Heart left ventricle (tissue), 16 donors: ENCODE data around the gene WBP2. TPM values are rescaled to one million over a fixed set of nuclear protein-coding genes. Genes with fewer than 3 reads are reported as not detected.

Experiments
- ATAC-seq, 4 donors: fragments of 200-7000 bp; cut with Tn5 transposase; one replicate each; pipeline ENCODE4 v1.9.1; 2020 to 2022; ENCODE audit warnings: moderate library complexity in 4 of 4, mild to moderate bottlenecking in 3 of 4, moderate number of reproducible peaks in 1 of 4
- DNase-seq, 5 donors: peaks; one replicate each; pipeline ENCODE4 v3.0.0-alpha.2; 2020
- H3K27ac ChIP-seq, 12 donors: fragments of 200-600 bp; sonication (generic) in 4 of 12; one replicate each; pipeline versions ENCODE4 v1.5.0 to v1.8.0; 2016 to 2022; ENCODE audit warnings: mild to moderate bottlenecking in 2 of 12
- H3K27me3 ChIP-seq, 9 donors: fragments of 200-600 bp; sonication (generic) in 2 of 9; one replicate each; pipeline versions ENCODE4 v1.5.1 to v1.8.0; 2016 to 2022; ENCODE audit warnings: mild to moderate bottlenecking in 3 of 9
- H3K36me3 ChIP-seq, 9 donors: fragments of 200-600 bp; sonication (generic) in 2 of 9; one replicate each; pipeline versions ENCODE4 v1.5.0 to v1.8.0; 2018 to 2022; ENCODE audit warnings: mild to moderate bottlenecking in 2 of 9
- H3K4me1 ChIP-seq, 12 donors: fragments of 200-600 bp; sonication (generic) in 4 of 12; one replicate each; pipeline versions ENCODE4 v1.5.0 to v1.8.0; 2016 to 2022; ENCODE audit warnings: mild to moderate bottlenecking in 3 of 12
- H3K4me3 ChIP-seq, 12 donors: fragments of 200-600 bp; sonication (generic) in 4 of 12; one replicate each; pipeline versions ENCODE4 v1.5.0 to v1.8.0; 2017 to 2022; ENCODE audit warnings: mild to moderate bottlenecking in 9 of 12, moderate library complexity in 4 of 12
- H3K9me3 ChIP-seq, 12 donors: fragments of 200-600 bp; sonication (generic) in 4 of 12; one replicate each; pipeline versions ENCODE4 v1.5.0 to v1.8.0; 2016 to 2022; ENCODE audit warnings: mild to moderate bottlenecking in 1 of 12
- POLR2A ChIP-seq, 2 donors: fragments of 450-650 bp; IDR thresholded peaks; one replicate each; pipeline ENCODE4 v1.6.1; 2017; ENCODE audit warnings: antibody characterized with exemption in 2 of 2, mild to moderate bottlenecking in 2 of 2, moderate library complexity in 2 of 2
- WGBS, 4 donors: extraction: QIAGEN DNeasy Blood & Tissue Kit in 2 of 4; methylation state at CpG; one replicate each; pipeline versions ENCODE4 v1.1.5 to v1.1.7; 2013 to 2018; 5-methylcytosine and 5-hydroxymethylcytosine counted together
- intact Hi-C, 10 donors: fragments of 100-400 bp; cut with DNase I; formaldehyde crosslinking; loops; one replicate each; pipeline versions ENCODE4 v1.11.1 to v1.14.2; 2022
- polyA plus RNA-seq, 2 donors: library from polyadenylated mRNA; stranded (reverse); fragments of 200-250 nt; gene quantifications; one replicate each; pipeline ENCODE4 v1.2.3, GENCODE V29; 2013
- total RNA-seq, 9 donors: library from RNA; depleted of rRNA in 2 of 9; stranded (reverse); fragments of >200 nt in 2 of 9; fragmentation: NEBNext Ultra II Directional in 3 of 9; extraction: Animal tissue kit (Norgen Biotek cat#: 25700) in 3 of 9; gene quantifications; one replicate each; pipeline versions ENCODE4 v1.1.0 to v1.2.4, GENCODE V29; 2016 to 2023
- TF ChIP-seq, protein P1 (sequence below), 12 donors: fragments of 200-600 bp; sonication (generic) in 4 of 12; IDR thresholded peaks; one replicate each; pipeline versions ENCODE4 v1.5.0 to v1.8.0; 2018 to 2022; ENCODE audit warnings: antibody characterized with exemption in 12 of 12, mild to moderate bottlenecking in 5 of 12
- donor health status: ischemic (EF 13 %, LVEDD 7.1; RV severe dilation, severe dysfunction).
- donor health status: healthy with polysubstance abuse.
- donor health status: DM: no; HTN: yes; CAD: no.
- donor health status: DM: no; HTN: no; CAD: no.
- donor health status: ischemic (EF 25% LVEDD 6.9; RV normal size, moderate dysfunction).
- donor health status: ischemic (EF 25% LVEDD 5.7; RV mildly dilated, moderate dysfunction).
- donor health status: healthy.
- donor health status: DM: yes; HTN: yes; CAD: no.
- donor health status: ischemic (EF 35%, LVEDD 5.7; RV mildly dilated, moderate dysfunction).
- donor health status: nonischemic (EF 11% LVEDD 7.7; RV severe dilation, severe dysfunction).
- donor health status: DM: yes; HTN: yes; CAD: no.
- donor health status: PGD.
- donor health status: ischemic (EF 29% LVEDD 5.4; RV normal size, mild dysfunction).
- donor health status: nonischemic (EF 23%, LVEDD 6.1; RV moderate dilation, normal function).

Gene WBP2
- total and polyA plus RNA-seq, 11 donors = 128 to 311 (median 158) TPM

DNA sequence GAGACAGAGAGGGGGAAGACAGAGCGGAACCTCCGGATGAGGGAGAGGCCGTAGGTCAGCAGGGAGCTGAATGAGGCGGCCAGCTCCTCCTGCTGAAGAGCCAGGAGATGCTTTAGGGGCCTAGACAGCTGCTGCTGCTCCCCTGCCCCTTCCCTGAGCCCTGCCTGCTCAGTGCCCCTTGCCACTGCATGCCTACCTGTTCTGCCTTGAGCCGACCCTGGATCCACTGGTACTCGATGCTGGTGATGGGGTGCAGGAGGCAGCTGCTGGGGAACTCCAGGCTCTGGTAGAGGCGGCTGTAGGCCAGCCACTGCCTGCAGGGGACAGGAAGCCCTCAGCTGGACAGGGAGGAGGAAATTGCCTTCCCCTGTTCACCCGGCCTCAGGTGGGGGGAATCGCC, 18.5 kb downstream of the WBP2 start:
- 77 to 87% (median 85%) methylated on average over 7 to 9 of the region's 9 CpGs for WGBS, 4 donors
- intact Hi-C loops = loop anchor here in 1 of 10 donors (5.0 kb wide), 1 partner anchor 44 kb away; no protein-coding TSS in a partner anchor
- Histone ChIP-seq H3K9me3 (no peaks in the 10 kb centered on the region), H3K4me3 (no peak overlapping the region), H3K27ac (no peak overlapping the region), H3K27me3 (no peaks in the 10 kb centered on the region), H3K36me3 (peaks cover 0 to 57% (median 0%) of the 10 kb centered on the region in 9 donors), H3K4me1 (peaks cover 0 to 27% (median 15%) of the 10 kb centered on the region in 12 donors)
- TF ChIP-seq POLR2A (IDR thresholded peaks at IDR 0.05) = no peak
- TF ChIP-seq, protein P1, sequence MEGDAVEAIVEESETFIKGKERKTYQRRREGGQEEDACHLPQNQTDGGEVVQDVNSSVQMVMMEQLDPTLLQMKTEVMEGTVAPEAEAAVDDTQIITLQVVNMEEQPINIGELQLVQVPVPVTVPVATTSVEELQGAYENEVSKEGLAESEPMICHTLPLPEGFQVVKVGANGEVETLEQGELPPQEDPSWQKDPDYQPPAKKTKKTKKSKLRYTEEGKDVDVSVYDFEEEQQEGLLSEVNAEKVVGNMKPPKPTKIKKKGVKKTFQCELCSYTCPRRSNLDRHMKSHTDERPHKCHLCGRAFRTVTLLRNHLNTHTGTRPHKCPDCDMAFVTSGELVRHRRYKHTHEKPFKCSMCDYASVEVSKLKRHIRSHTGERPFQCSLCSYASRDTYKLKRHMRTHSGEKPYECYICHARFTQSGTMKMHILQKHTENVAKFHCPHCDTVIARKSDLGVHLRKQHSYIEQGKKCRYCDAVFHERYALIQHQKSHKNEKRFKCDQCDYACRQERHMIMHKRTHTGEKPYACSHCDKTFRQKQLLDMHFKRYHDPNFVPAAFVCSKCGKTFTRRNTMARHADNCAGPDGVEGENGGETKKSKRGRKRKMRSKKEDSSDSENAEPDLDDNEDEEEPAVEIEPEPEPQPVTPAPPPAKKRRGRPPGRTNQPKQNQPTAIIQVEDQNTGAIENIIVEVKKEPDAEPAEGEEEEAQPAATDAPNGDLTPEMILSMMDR (IDR thresholded peaks at IDR 0.05) = no peak
- ATAC-seq = no peak
- DNase-seq = no peak

DNA sequence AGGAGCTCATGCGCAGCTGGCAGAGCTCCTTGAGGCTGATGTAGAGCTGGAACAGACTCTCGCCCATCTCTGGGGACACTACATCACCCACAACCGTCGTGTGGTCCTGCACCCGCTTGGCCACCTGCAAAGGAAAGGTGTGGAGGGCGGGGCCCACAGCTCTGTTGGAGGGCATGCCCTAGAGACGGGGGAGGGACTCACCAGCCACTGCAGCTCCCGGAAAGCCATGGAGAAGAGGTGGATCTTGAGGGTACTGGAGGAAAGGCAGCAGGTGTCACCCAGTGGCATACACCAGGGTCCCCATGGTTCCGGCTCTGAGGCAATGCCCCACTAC, 19.5 kb downstream of the WBP2 start:
- DNase-seq = no peak
- no peak for TF ChIP-seq POLR2A (IDR thresholded peaks at IDR 0.05)
- TF ChIP-seq, protein P1 (IDR thresholded peaks at IDR 0.05) = no peak
- no peaks in the 10 kb centered on the region for H3K27me3 ChIP-seq
- H3K27ac ChIP-seq = no peak overlapping the region
- WGBS, 4 donors = 86 to 98% (median 91%) methylated on average over 4 to 9 of the region's 9 CpGs
- intact Hi-C loops = loop anchor here in 1 of 10 donors (5.0 kb wide), 1 partner anchor 43 kb away; no protein-coding TSS in a partner anchor
- no peaks in the 10 kb centered on the region for H3K9me3 ChIP-seq
- no peak overlapping the region for H3K4me3 ChIP-seq
- peaks cover 0 to 31% (median 15%) of the 10 kb centered on the region in 12 donors for H3K4me1 ChIP-seq
- H3K36me3 ChIP-seq = peaks cover 0 to 61% (median 0%) of the 10 kb centered on the region in 9 donors
- ATAC-seq = no peak

DNA sequence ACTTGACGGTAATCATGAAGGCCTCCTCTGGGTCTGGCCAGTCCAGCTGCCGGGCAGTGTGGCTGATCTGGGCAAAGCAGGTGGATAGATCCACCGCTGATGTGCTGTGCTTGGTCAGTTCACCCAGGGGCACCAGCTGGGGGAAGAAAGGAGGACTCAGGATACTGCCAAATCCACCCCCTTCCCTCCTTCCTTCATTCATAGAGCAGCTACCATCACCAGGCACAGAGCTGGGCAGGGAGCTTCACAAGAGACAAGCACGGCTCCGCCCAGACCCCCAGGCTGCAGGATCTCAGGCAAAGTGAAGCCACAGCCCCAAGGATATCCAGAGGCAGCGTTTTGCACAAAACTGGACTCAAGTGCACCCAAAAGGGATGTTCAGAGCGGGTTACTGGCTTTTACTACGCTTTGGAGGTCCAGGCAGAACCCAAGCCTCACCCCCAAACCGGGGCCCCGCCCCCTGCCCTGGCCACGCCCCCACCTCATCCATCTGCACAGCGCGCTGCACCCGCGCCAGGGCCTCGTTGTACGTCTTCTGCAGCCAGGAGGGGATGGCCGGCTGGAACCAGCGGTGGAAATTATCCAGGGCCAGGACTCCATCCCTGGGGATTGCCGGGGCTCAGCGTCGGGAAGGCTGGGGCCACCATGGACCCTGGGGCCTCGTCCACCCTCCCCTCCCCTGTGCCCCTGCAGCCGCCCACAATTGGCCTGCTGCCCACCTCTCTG, 20.0 kb downstream of the WBP2 start:
- DNase-seq (no peak), ATAC-seq (no peak)
- peaks cover 0 to 31% (median 15%) of the 10 kb centered on the region in 12 donors for H3K4me1 ChIP-seq
- H3K4me3 ChIP-seq = no peak overlapping the region
- H3K36me3 ChIP-seq = peaks cover 0 to 61% (median 0%) of the 10 kb centered on the region in 9 donors
- 72 to 81% (median 76%) methylated on average over 20 to 24 of the region's 24 CpGs for WGBS, 4 donors
- H3K27me3 ChIP-seq = no peaks in the 10 kb centered on the region
- H3K27ac ChIP-seq = no peak overlapping the region
- intact Hi-C loops = loop anchor here in 2 of 10 donors (5.0 kb wide), 2 partner anchors 43 to 63 kb away; no protein-coding TSS in a partner anchor
- TF ChIP-seq POLR2A (IDR thresholded peaks at IDR 0.05) = no peak
- TF ChIP-seq, protein P1 (IDR thresholded peaks at IDR 0.05) = no peak
- H3K9me3 ChIP-seq = no peaks in the 10 kb centered on the region

DNA sequence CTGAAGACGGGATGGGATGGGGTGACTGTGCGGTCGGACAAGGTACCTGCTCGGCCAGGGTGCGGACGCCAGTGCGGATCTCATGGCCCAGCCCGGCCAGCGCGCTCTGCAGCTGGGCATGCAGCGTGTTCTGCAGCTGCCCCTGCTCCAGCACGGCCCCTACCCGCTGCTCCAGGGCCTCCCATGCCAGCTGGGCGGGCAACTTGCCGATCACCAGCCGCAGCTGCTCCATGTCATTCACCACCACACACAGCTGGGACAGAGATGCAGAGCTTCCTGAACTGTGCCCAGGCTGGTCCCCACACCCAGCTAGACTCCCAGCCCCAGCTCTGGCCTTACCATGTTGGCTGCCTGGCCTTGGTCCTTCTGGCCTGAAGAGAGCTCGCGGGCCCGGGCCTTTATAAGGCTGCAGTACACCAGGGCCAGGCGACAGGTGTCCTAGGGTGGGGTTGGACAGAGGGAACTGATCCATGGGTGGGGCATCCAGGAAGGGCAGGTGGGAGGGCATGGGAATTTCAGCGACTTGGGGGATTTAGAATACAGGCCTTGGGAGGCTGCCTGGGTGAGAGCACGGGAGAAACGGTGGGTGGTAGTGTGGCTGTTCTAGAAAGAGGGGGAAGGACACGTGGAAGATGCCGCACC, 20.7 kb downstream of the WBP2 start:
- no peak for TF ChIP-seq POLR2A (IDR thresholded peaks at IDR 0.05)
- TF ChIP-seq, protein P1 (IDR thresholded peaks at IDR 0.05) = no peak
- no peak overlapping the region for H3K27ac ChIP-seq
- peaks cover 0 to 62% (median 0%) of the 10 kb centered on the region in 9 donors for H3K36me3 ChIP-seq
- H3K4me1 ChIP-seq = peaks cover 0 to 31% (median 15%) of the 10 kb centered on the region in 12 donors
- DNase-seq = no peak
- no peak overlapping the region for H3K4me3 ChIP-seq
- no peaks in the 10 kb centered on the region for H3K9me3 ChIP-seq
- WGBS, 4 donors = 92 to 95% (median 94%) methylated on average over 24 to 25 of the region's 25 CpGs
- H3K27me3 ChIP-seq = no peaks in the 10 kb centered on the region
- no peak for ATAC-seq
- intact Hi-C loops = loop anchor here in 1 of 10 donors (5.0 kb wide), 1 partner anchor 62 kb away; no protein-coding TSS in a partner anchor
